Activated CD4-positive, alpha-beta T cell treated with anti-CD3 and anti-CD28 coated beads for 1 hour (primary cell): ENCODE measurements around the gene PTPRN2.
"Not testable (repeated sequence)": the region's sequence is repeated elsewhere in the genome, so short reads cannot be mapped to it uniquely, and the experiment has no call there.

Source experiments
- DNase-seq: peaks from one replicate; pipeline ENCODE4 v3.0.0-alpha.2; 2020

PTPRN2 gene

GRCh38 chr7:157792241-157793086, 795.2 kb downstream of the PTPRN2 start:
- DNase-seq = no peak

GRCh38 chr7:157791666-157792065, 796.0 kb downstream of the PTPRN2 start:
- DNase-seq = no peak

- DNase-seq = no peak
Observed at GRCh38 chr7:157791261-157791660, 796.4 kb downstream of the PTPRN2 start.

GRCh38 chr7:157789942-157790341, 797.7 kb downstream of the PTPRN2 start:
- no peak for DNase-seq

GRCh38 chr7:157789094-157789493, 798.5 kb downstream of the PTPRN2 start:
- no peak for DNase-seq

GRCh38 chr7:157788573-157788972, 799.0 kb downstream of the PTPRN2 start:
- no peak for DNase-seq

GRCh38 chr7:157787275-157787701, 800.3 kb downstream of the PTPRN2 start:
- DNase-seq = no peak

- no peak for DNase-seq
Observed at GRCh38 chr7:157786375-157787274, 801.0 kb downstream of the PTPRN2 start.

- DNase-seq = no peak
Observed at GRCh38 chr7:157785486-157786186, 802.0 kb downstream of the PTPRN2 start.

GRCh38 chr7:157784979-157785441, 802.6 kb downstream of the PTPRN2 start:
- DNase-seq = no peak

GRCh38 chr7:157784041-157784835, 803.4 kb downstream of the PTPRN2 start:
- no peak for DNase-seq

GRCh38 chr7:157782041-157782440, 805.6 kb downstream of the PTPRN2 start:
- DNase-seq = no peak

- no peak for DNase-seq
Observed at GRCh38 chr7:157780721-157781120, 806.9 kb downstream of the PTPRN2 start.

- no peak for DNase-seq
Observed at GRCh38 chr7:157780312-157780711, 807.3 kb downstream of the PTPRN2 start.

- no peak for DNase-seq
Observed at GRCh38 chr7:157779206-157779605, 808.4 kb downstream of the PTPRN2 start.

- not testable (repeated sequence) for DNase-seq
Observed at GRCh38 chr7:157777194-157777762, 810.3 kb downstream of the PTPRN2 start.

GRCh38 chr7:157775560-157776332, 811.9 kb downstream of the PTPRN2 start:
- DNase-seq = no peak

GRCh38 chr7:157775021-157775559, 812.5 kb downstream of the PTPRN2 start:
- no peak for DNase-seq

GRCh38 chr7:157774495-157774894, 813.1 kb downstream of the PTPRN2 start:
- no peak for DNase-seq

GRCh38 chr7:157773361-157773760, 814.3 kb downstream of the PTPRN2 start:
- DNase-seq = no peak
